Cerebellar nuclear complex (tissue), 1 donor: Measurements from ENCODE around the gene ATG7.

ENCODE experiments used
- DNase-seq, 2 experiments: peaks; one replicate each; lab custom pipeline; 2025; lab: John Stamatoyannopoulos, UW

ATG7 gene

GRCh38 chr3:11536936-11537612, 264.9 kb downstream of the ATG7 start:
- DNase-seq = no peak

DNA sequence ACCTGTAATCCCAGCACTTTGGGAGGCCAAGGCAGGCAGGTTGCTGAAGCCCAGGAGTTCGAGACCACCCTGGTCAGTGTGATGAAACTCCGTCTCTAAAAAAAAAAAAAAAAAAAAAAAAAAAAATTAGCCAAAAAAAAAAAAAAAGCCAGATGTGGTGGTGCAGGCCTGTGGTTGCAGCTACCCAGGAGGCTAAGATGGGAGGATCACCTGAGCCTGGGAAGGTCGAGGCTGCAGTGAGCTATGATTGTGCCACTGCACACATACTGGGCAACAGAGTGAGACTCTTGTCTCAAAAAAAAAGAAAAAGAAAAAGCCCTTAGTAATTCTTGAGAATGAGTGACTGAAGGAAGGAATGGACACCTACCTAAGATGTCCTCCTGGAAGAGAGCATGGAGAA, 266.4 kb downstream of the ATG7 start:
- no peak for DNase-seq

GRCh38 chr3:11539218-11539617, 267.0 kb downstream of the ATG7 start:
- no peak for DNase-seq

- no peak for DNase-seq
Measured at GRCh38 chr3:11539677-11540076, 267.5 kb downstream of the ATG7 start.

- DNase-seq = no peak
Measured at GRCh38 chr3:11541321-11542303, 269.4 kb downstream of the ATG7 start.

- DNase-seq = no peak
Measured at GRCh38 chr3:11542551-11542950, 270.4 kb downstream of the ATG7 start.

DNA sequence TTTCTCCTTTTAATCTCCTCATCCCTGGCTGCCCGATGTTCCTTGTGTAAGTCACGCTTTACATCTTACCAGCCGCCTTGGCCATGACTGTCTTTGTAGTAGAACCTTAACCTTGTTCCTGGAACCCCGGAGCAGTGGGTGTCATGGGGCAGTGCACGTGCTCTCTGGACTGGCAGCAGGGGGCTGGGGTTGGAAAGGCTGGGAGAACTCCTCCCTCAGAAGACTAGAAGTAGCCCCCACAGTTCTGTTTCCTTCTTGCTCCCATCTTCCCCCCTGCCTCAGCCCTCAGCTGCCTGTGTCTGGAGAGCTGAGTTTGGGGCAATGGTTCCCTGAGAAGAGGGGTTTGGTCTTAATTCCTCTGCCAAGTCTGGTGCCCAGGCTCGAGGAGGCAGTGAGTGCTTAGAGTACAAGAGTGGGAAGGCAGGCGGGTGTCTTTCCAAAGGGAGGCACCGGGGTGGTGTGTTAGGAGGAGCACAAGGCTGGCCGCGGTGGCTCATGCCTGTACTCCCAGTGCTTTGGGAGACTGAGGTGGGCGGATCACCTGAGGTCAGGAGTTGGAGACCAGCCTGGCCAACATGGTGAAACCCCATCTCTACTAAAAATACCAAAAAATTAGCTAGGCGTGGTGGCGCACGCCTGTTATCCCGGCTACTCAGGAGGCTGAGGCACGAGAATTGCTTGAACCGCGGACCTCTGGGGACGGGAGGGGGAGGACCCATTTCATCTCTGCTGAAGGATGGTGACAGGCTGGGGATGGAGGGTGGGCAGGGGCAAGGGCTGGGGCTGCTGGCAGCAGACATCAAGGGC, 271.1 kb downstream of the ATG7 start:
- no peak for DNase-seq

DNA sequence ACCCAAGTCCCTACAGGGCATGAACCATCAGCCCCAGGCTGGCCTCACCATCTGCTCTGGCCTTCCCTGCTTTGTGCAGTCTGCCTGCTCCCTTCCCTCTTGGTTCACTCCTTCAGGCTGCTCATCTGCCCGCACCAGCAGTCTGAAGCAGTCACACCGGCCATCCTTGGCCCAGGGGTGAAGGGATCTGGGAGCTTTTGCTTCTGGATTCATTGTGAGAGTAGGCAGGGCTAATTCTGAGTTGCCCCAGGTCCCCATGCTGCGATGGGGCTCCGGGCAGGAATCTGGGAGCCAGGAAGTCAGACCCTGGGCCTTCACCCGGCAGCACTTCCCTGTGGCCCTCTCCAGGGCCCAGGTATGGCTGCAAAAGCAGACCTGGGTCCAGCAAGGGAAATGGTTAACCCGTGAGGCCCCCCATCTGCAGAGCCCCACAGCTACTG, 271.8 kb downstream of the ATG7 start:
- DNase-seq = no peak

GRCh38 chr3:11544412-11545181, 272.4 kb downstream of the ATG7 start:
- no peak for DNase-seq

GRCh38 chr3:11545186-11545851, 273.1 kb downstream of the ATG7 start:
- no peak for DNase-seq

DNA sequence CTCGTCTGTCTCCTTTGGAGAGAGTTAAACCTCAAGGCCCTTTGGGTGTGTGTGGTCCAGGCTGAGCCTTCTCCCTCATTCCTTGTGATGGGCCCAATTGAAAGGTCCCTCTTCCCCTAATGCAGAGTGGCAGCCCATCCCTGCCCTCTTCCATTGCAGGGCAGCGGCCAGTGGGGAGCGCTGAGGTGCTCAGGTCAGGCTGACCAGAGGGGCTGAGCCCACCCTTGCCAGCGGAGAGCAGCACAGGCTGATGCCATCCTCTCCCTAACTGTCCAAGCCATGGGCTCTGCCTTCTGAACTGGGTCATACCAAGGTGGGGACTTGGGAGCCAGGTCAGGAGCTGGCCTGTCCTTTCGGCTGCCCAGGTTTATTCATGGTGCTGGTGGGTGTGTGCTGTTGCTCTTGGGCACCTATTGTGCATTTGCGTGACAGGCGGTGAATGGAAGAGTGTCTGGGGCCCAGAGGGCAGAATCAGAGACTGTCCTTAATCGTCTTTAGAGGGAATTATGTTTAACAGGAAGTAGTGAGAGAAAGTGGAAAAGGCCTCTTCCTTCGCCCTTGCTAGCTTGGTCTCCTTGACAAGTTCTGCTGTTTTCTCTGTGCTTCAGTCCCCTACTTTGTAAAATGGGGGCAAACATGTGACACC, 274.6 kb downstream of the ATG7 start:
- no peak for DNase-seq

DNA sequence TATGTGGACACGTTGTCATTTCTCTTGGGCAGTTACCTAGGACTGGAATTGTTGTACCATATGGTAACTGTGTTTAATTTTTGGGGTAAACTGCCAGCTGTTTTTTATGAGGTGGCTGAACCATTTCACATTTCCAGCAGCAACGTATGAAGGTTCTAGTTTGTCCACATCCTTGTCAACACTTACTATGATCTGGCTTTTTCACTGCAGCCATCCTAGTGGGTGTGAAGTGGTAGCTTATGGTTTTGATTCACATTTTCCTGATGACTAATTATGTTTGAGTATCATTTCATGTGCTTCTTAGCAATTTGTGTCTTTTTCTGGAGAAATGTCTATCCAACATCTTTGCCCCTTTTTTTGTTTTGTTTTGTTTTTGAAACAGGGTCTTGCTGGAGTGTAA, 275.3 kb downstream of the ATG7 start:
- DNase-seq = no peak

DNA sequence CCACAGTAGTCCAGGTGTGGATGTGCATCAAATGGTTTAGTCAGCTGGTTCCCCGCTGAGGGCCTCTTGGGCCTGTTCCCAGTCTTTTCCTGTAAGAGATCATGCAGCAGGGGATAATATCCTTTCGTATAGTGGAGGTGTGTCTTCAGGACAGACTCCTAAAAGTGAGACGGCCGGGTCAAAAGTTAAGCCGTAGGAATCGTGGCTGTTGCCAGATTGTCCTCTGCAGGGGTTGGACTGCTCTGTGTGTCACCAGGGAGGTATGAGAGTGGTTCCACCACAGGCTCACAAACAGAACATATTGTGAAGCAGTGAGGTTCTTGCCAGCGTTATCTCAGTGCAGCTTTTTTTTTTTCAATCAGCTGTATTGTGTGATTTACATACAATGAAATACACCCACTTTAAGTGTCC, 276.5 kb downstream of the ATG7 start:
- DNase-seq = peak in 1 of 2 experiments; percentile 28

GRCh38 chr3:11549580-11550140, 277.5 kb downstream of the ATG7 start:
- DNase-seq = no peak

- DNase-seq = no peak
Measured at GRCh38 chr3:11551036-11551435, 278.8 kb downstream of the ATG7 start.

- DNase-seq = no peak
Measured at GRCh38 chr3:11552289-11553264, 280.4 kb downstream of the ATG7 start.

- DNase-seq = no peak
Measured at GRCh38 chr3:11553436-11554235, 281.4 kb downstream of the ATG7 start.

- DNase-seq = no peak
Measured at GRCh38 chr3:11554236-11554610, 282.0 kb downstream of the ATG7 start.
